PC-9 (cell line): Measurements from ENCODE around the gene UST. TPM values are rescaled to one million over a fixed set of nuclear protein-coding genes. Genes with fewer than 3 reads are reported as not detected.

Experiments
- BruUV-seq: library from RNA; stranded (reverse); fragments of 400-500 nt; replicated peaks from 2 replicates; lab custom pipeline; 2021; lab: Mats Ljungman, UMichigan
- CTCF ChIA-PET: fragments of 300-600 bp; sonication (Branson Sonifier 250); formaldehyde crosslinking; loops from one replicate; lab custom pipeline; 2022; ENCODE audit warnings: antibody characterized with exemption; lab: Charles Lee
- POLR2A ChIA-PET: fragments of 300-600 bp; sonication (Branson Sonifier 250); formaldehyde crosslinking; loops from one replicate; lab custom pipeline; 2022; ENCODE audit warnings: antibody characterized with exemption; ENCODE audit not compliant: unreplicated experiment; lab: Charles Lee
- DNase-seq, 2 experiments: peaks; one replicate each; pipeline versions ENCODE4 v3.0.0 to v3.0.0-alpha.2; 2015 to 2022; ENCODE audit warnings: mixed read lengths in 1 of 2
- H2AFZ ChIP-seq: fragments of 200-600 bp; sonication (generic); 2 replicates; pipeline ENCODE4 v1.8.1; 2017; ENCODE audit warnings: antibody characterized with exemption
- H3F3A ChIP-seq: fragments of 200-600 bp; sonication (generic); 2 replicates; pipeline ENCODE4 v1.8.1; 2017; ENCODE audit warnings: antibody characterized with exemption, mild to moderate bottlenecking, low read depth; ENCODE audit not compliant: insufficient read depth
- H3K27ac ChIP-seq: fragments of 200-600 bp; sonication (generic); 2 replicates; pipeline ENCODE4 v1.6.1; 2016; ENCODE audit warnings: mixed run types
- H3K27me3 ChIP-seq: fragments of 200-600 bp; sonication (generic); 2 replicates; pipeline ENCODE4 v1.6.1; 2016; ENCODE audit warnings: low read depth, mixed run types; ENCODE audit not compliant: insufficient read depth
- H3K36me3 ChIP-seq: fragments of 200-600 bp; sonication (generic); 2 replicates; pipeline ENCODE4 v1.6.1; 2016; ENCODE audit warnings: low read depth, mixed run types
- H3K4me1 ChIP-seq: fragments of 200-600 bp; sonication (generic); replicated peaks from 2 replicates; pipeline ENCODE4 v1.6.1; 2016; ENCODE audit warnings: mixed run types; ENCODE audit not compliant: insufficient read depth
- H3K4me2 ChIP-seq: fragments of 200-600 bp; sonication (generic); 2 replicates; pipeline ENCODE4 v1.6.1; 2017; ENCODE audit warnings: mixed run types
- H3K4me3 ChIP-seq: fragments of 200-600 bp; sonication (generic); 2 replicates; pipeline ENCODE4 v1.6.1; 2016; ENCODE audit warnings: mixed run types
- H3K79me2 ChIP-seq: fragments of 200-600 bp; sonication (generic); 2 replicates; pipeline ENCODE4 v1.6.1; 2017; ENCODE audit warnings: low read depth, mixed run types
- H3K9me2 ChIP-seq: fragments of 200-600 bp; sonication (generic); 2 replicates; pipeline ENCODE4 v1.8.1; 2017; ENCODE audit warnings: mild to moderate bottlenecking; ENCODE audit not compliant: insufficient read depth
- H3K9me3 ChIP-seq: fragments of 200-600 bp; sonication (generic); 2 replicates; pipeline ENCODE4 v1.8.1; 2016; ENCODE audit warnings: low read depth; ENCODE audit not compliant: insufficient read depth
- H4K20me1 ChIP-seq: fragments of 200-600 bp; sonication (generic); 2 replicates; pipeline ENCODE4 v1.8.1; 2017; ENCODE audit not compliant: insufficient read depth
- EZH2 ChIP-seq: fragments of 200-600 bp; sonication (generic); IDR thresholded peaks from 2 replicates; pipeline ENCODE4 v1.8.0; 2017; ENCODE audit warnings: antibody characterized with exemption, low read depth
- intact Hi-C: fragments of 100-400 bp; cut with micrococcal nuclease; formaldehyde crosslinking; loops from one replicate; pipeline ENCODE4 v1.10.0; 2022; ENCODE audit not compliant: unreplicated experiment
- total RNA-seq: library from RNA; stranded (reverse); gene quantifications from 2 replicates; pipeline ENCODE4 v1.2.3, GENCODE V29; 2021
- TF ChIP-seq, protein P1 (sequence below): fragments of 200-600 bp; sonication (generic); conservative IDR thresholded peaks from 2 replicates; pipeline ENCODE4 v1.6.1; 2017; ENCODE audit warnings: mixed run types, antibody characterized with exemption, mild to moderate bottlenecking, moderate library complexity

Gene UST
- total RNA-seq, 1 experiment from 2014 or later = 4.2 TPM

DNA sequence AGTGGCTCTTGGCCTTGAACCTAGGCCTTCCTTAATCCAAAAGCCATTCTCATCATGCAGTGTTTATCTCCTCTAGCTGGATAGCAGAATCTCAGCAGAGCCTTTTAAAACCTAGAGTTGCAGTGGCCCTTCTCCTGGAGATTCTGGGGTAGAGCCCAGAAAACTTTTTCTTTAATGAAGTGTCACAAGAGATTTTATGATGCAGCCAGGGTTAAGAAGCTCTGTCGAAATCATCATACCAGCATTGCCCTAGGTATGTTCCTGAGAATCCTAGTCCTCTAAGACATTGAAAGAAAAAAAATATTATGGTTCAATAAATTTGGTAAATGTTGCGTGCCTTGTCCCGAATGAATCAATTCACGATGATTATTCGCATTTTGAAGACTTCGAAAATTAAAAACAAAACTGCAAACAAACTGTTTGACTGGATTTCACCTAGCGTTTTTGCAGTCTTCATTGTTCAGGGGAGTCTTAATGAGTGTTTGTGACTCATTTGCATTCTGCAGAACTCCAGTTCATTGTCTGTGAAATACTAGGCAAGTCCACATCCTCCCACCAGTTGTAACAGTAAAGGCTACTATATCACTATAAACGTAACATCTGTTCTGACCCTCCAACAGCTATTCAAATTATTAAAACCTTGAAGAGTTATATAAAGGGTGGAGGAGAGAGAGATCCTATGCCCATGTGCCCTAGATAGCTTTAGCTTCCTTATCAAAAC is 198.6 kb downstream of the UST start:
- Histone ChIP-seq H3K4me1 (no peaks in the 10 kb centered on the region), H2AFZ (no peak overlapping the region), H3F3A (no peaks in the 10 kb centered on the region), H3K79me2 (no peaks in the 10 kb centered on the region), H3K4me3 (no peak overlapping the region), H3K27me3 (no peaks in the 10 kb centered on the region), H3K9me3 (no peaks in the 10 kb centered on the region), H3K36me3 (no peaks in the 10 kb centered on the region), H4K20me1 (no peaks in the 10 kb centered on the region), H3K27ac (no peak overlapping the region), H3K4me2 (no peak overlapping the region), H3K9me2 (no peaks in the 10 kb centered on the region)
- no peak for DNase-seq
- CTCF ChIA-PET = no interaction called here
- no TSS peak for BruUV-seq
- TF ChIP-seq, protein P1, sequence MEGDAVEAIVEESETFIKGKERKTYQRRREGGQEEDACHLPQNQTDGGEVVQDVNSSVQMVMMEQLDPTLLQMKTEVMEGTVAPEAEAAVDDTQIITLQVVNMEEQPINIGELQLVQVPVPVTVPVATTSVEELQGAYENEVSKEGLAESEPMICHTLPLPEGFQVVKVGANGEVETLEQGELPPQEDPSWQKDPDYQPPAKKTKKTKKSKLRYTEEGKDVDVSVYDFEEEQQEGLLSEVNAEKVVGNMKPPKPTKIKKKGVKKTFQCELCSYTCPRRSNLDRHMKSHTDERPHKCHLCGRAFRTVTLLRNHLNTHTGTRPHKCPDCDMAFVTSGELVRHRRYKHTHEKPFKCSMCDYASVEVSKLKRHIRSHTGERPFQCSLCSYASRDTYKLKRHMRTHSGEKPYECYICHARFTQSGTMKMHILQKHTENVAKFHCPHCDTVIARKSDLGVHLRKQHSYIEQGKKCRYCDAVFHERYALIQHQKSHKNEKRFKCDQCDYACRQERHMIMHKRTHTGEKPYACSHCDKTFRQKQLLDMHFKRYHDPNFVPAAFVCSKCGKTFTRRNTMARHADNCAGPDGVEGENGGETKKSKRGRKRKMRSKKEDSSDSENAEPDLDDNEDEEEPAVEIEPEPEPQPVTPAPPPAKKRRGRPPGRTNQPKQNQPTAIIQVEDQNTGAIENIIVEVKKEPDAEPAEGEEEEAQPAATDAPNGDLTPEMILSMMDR = no peak
- no peak for TF ChIP-seq EZH2
- intact Hi-C loops = no loop called here
- POLR2A ChIA-PET = no interaction called here

DNA sequence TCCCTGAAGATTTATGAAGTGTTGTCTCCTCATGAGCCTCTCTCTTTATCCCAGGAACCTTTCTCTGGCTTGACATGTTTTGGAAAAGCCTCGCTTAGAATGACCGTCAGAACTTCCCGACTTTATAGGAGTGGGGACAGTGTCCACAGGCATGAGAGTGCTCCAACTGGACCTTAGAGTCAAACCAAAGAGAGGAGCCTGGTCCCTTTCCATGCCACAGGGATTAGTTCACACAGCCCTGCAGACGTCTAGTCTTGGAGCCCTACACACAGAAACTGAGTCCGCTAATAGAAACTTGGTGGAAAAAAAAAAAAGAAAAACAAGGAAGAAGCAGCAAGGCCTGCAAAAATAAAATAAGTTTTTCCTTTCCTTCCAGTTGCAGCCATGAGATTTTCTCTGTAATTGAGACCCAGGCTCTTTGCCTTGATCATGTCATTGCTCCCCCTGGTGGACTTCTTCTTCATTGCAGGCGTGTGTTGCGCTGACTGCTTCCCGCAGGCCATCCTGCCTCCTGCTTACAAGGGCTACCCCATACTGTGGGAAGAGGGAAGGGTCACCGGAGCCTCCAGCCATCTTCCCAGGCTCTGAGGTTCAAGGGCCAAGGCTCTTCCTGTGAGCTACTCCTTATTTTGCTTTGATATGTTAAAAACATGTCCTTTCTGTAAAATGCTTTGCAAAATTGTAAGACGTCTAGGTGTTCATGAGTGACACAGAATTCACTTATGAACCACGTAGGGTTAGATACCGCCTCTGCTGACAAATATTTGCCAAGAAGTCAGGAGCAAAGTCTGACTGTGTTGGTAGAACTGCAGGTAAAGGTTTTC is 201.0 kb downstream of the UST start:
- Histone ChIP-seq H3K27ac (no peak overlapping the region), H3K79me2 (no peaks in the 10 kb centered on the region), H3K4me3 (no peak overlapping the region), H3K27me3 (no peaks in the 10 kb centered on the region), H3K4me2 (no peak overlapping the region), H4K20me1 (no peaks in the 10 kb centered on the region), H3K36me3 (no peaks in the 10 kb centered on the region), H3K9me2 (no peaks in the 10 kb centered on the region), H3K9me3 (no peaks in the 10 kb centered on the region), H3K4me1 (no peaks in the 10 kb centered on the region), H3F3A (no peaks in the 10 kb centered on the region), H2AFZ (no peak overlapping the region)
- CTCF ChIA-PET = no interaction called here
- no peak for TF ChIP-seq EZH2
- TF ChIP-seq, protein P1 = peak; percentile 86
- intact Hi-C loops = loop anchor here (1.0 to 2.0 kb wide), 2 partner anchors 202 to 369 kb away; no protein-coding TSS in a partner anchor
- POLR2A ChIA-PET = no interaction called here
- no TSS peak for BruUV-seq
- peak; percentile 53 to 56 for DNase-seq

DNA sequence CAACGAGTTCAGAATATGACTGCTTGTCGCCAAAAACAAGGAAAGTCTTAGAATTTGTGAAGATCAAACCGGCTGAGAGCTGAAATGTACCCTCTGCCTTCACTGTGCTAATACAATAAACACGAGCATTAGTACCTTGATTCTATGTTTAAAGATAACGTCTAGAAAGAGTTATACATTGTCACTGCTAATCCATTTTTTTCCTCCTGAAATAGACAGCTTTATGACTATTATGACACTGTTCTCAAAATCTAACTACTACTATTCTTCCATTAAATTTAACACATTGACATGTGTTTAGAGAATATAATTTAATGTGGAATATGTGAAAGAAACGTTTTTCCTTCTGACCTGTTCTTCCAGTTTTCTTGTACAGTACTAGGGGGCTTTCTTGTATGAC is 204.8 kb downstream of the UST start:
- no peak overlapping the region for H3K4me3 ChIP-seq
- H3K36me3 ChIP-seq = no peaks in the 10 kb centered on the region
- ChIA-PET POLR2A (no interaction called here), CTCF (no interaction called here)
- TF ChIP-seq EZH2 = no peak
- TF ChIP-seq, protein P1 = no peak
- H3K27me3 ChIP-seq = no peaks in the 10 kb centered on the region
- no peaks in the 10 kb centered on the region for H3K79me2 ChIP-seq
- BruUV-seq = no TSS peak
- no peak for DNase-seq
- H2AFZ ChIP-seq = no peak overlapping the region
- no peak overlapping the region for H3K27ac ChIP-seq
- no peaks in the 10 kb centered on the region for H3K9me2 ChIP-seq
- no peaks in the 10 kb centered on the region for H3F3A ChIP-seq
- no peaks in the 10 kb centered on the region for H3K9me3 ChIP-seq
- no peaks in the 10 kb centered on the region for H3K4me1 ChIP-seq
- H3K4me2 ChIP-seq = no peak overlapping the region
- no peaks in the 10 kb centered on the region for H4K20me1 ChIP-seq
- intact Hi-C loops = no loop called here
